ENCODE results near the gene GSTK1. TPM values are rescaled to one million over a fixed set of nuclear protein-coding genes. Genes with fewer than 3 reads are reported as not detected.

Gene GSTK1
- total and polyA plus RNA-seq, 2 of the 8 experiments (the other 6 are each of a cell fraction or from before 2014, with no cell fraction given) = 25.5 to 32.5 TPM

DNA sequence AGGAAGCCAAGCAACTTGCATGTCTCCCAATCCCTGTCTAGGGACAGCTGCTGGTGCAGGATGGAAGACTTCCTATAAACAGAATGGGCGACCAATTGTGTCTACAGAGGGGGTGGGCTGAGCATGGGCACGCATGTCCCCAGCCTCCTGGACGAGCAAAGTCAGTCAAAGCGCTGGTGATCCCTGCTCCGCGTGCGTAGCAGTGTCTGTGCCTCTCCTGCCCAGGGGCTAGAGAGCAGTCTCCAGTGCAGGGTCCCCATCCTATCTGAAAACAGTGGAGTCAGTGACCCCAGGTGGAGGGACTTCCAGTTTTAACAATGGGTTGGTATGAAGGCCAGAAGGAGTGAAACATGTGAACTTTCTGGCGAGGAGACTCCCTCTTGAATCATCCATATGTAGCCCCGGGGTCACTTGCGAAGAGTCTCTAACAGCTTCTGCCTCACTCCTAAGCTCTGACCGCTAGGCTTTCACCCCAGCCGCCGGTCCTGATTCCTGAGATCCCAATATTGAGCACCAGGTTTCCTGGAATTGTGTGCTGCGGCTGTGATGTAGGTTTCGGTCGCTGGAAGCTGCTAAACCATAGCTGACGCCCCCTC is 24.2 kb downstream of the GSTK1 start:
- TF ChIP-seq RFX5 (IDR thresholded peaks at IDR 0.05; ENCODE audit: borderline replicate concordance, low read depth, low read length) (no peak), KDM1A (IDR thresholded peaks at IDR 0.05; ENCODE audit: borderline replicate concordance, low read length) (peak; percentile 71; the same call in 1 of the 2 replicates)
- H3K79me1 ChIP-seq (ENCODE audit: low read depth, low read length) = peaks cover 3% of the 10 kb centered on the region
- H3K36me3 ChIP-seq (ENCODE audit: control insufficient read depth in 2 of 4, insufficient read depth in 4 of 4, low read length in 3 of 4) = peaks cover 5 to 17% (median 11%) of the 10 kb centered on the region in 4 experiments
- no peak overlapping the region for H2AFZ ChIP-seq (ENCODE audit: low read length)
- peak overlapping the region in 1 of 2 experiments; percentile 5; a peak in 1 of 4 replicates for H3K4me2 ChIP-seq (ENCODE audit: insufficient read depth in 1 of 2, low read depth in 2 of 2, low read length in 2 of 2)
- H3K79me2 ChIP-seq (ENCODE audit: control insufficient read depth in 1 of 2, insufficient read depth in 2 of 2, low read length in 2 of 2) = peaks cover 0 to 36% of the 10 kb centered on the region in 2 experiments; a peak in 3 of 4 replicates
- peaks cover 6 to 13% of the 10 kb centered on the region in 2 experiments for H3K9me3 ChIP-seq (ENCODE audit: insufficient read depth in 2 of 2, low read depth in 1 of 2, low read length in 1 of 2)
- peak overlapping the region; percentile 16; the same call in 1 of the 2 replicates for H2BK5ac ChIP-seq (ENCODE audit: low read depth, low read length)
- H3K9ac ChIP-seq (replicated peaks in 1 of 4; ENCODE audit: extremely low read depth in 1 of 4, low read depth in 3 of 4, low read length in 3 of 4) = no peak overlapping the region
- H3K4me1 ChIP-seq (replicated peaks in 1 of 4; ENCODE audit: control insufficient read depth in 3 of 4, insufficient read depth in 4 of 4, low read length in 3 of 4) = peaks cover 9 to 14% (median 10%) of the 10 kb centered on the region in 4 experiments
- no peak overlapping the region for H3K56ac ChIP-seq (replicated peaks; ENCODE audit: insufficient read length, low read depth, low read length)
- peak overlapping the region; percentile 90; the same call in 1 of the 2 replicates for H3K18ac ChIP-seq (ENCODE audit: extremely low read depth, low read length)
- no peak overlapping the region for H4K5ac ChIP-seq (ENCODE audit: insufficient read length, low read depth, low read length)
- ChIA-PET CTCF (ENCODE audit: partially characterized antibody) (interaction anchor here (0.6 to 3.6 kb wide), 6 partner anchors 10 to 303 kb away, joined by 3 to 22 read pairs (median 4); no protein-coding TSS in a partner anchor), POLR2A (ENCODE audit: partially characterized antibody) (interaction anchor here (0.6 to 2.5 kb wide), 13 partner anchors 7 to 120 kb away, joined by 3 to 6 read pairs (median 3); partner anchors contain the start of gene GSTK1)
- H2BK15ac ChIP-seq (ENCODE audit: low read length) = 0 out of 2 replicates have a peak overlapping the region, but pooled peaks have one; percentile 76
- no peak overlapping the region for H3K23ac ChIP-seq (ENCODE audit: insufficient read length)
- WGBS, 2 experiments (ENCODE audit: extremely low coverage in 1 of 2, insufficient coverage in 1 of 2, insufficient read length in 1 of 2, insufficient replicate concordance in 2 of 2, low coverage in 1 of 2, low lambda C conversion rate in 2 of 2, missing lambda C conversion rate in 1 of 2) = 82% methylated on average over 17 of the region's 17 CpGs; no CpG with 5 or more reads in 1 of the 2 experiments
- H3K14ac ChIP-seq (ENCODE audit: insufficient read length) = no peak overlapping the region
- 0 out of 2 replicates have a peak overlapping the region, but pooled peaks have one; percentile 17 for H2AK5ac ChIP-seq (ENCODE audit: low read depth, low read length)
- H2BK20ac ChIP-seq (ENCODE audit: low read length) = 0 out of 2 replicates have a peak overlapping the region, but pooled peaks have one; percentile 75
- peaks cover 0 to 2% of the 10 kb centered on the region in 2 experiments for H4K20me1 ChIP-seq (replicated peaks in 1 of 2; ENCODE audit: control insufficient read depth in 1 of 2, insufficient read depth in 2 of 2, low read length in 2 of 2)
- H2BK12ac ChIP-seq (ENCODE audit: low read depth, low read length) = no peak overlapping the region
- peaks cover 8% of the 10 kb centered on the region for H3K23me2 ChIP-seq (ENCODE audit: low read depth, low read length)
- H3K4ac ChIP-seq (replicated peaks; ENCODE audit: insufficient read length, low read depth, low read length) = peak overlapping the region; percentile 75
- peak overlapping the region; percentile 29 for H2BK120ac ChIP-seq (replicated peaks; ENCODE audit: low read depth, low read length)
- H3K4me3 ChIP-seq (ENCODE audit: extremely low read depth in 1 of 4, insufficient read depth in 2 of 4, low read depth in 3 of 4, low read length in 4 of 4) = peak overlapping the region in 1 of 4 experiments; percentile 25; a peak in 1 of 8 replicates
- H4K91ac ChIP-seq (replicated peaks; ENCODE audit: insufficient read length, low read length) = no peak overlapping the region
- peak overlapping the region; percentile 91 for H4K8ac ChIP-seq (ENCODE audit: extremely low read depth, insufficient read depth, low read length)
- H3K27ac ChIP-seq (ENCODE audit: low read depth, low read length) = no peak overlapping the region
- H3K27me3 ChIP-seq (replicated peaks in 1 of 4; ENCODE audit: control insufficient read depth in 3 of 4, extremely low read depth in 1 of 4, insufficient read depth in 3 of 4, low read length in 3 of 4) = peaks cover 10 to 21% (median 20%) of the 10 kb centered on the region in 4 experiments
- DNase-seq (ENCODE audit: low read depth in 1 of 2, low spot score in 2 of 2) (no peak), FAIRE-seq (no peak)
